Activated B cell treated with CpG ODN at 0.5 μM for 24 hours (primary cell): ENCODE data around the gene R3HCC1L. TPM values are rescaled to one million over a fixed set of nuclear protein-coding genes. Genes with fewer than 3 reads are reported as not detected.

Experiments used
- ATAC-seq: fragments of 200-7000 bp; cut with Tn5 transposase; one replicate; pipeline ENCODE4 v1.10.0; 2021; ENCODE audit warnings: low read depth, mild to moderate bottlenecking, moderate library complexity
- CTCF ChIA-PET: fragments of 350-600 bp; sonication (Branson Sonifier 250); formaldehyde crosslinking; loops from one replicate; lab custom pipeline; 2021; ENCODE audit warnings: antibody characterized with exemption; lab: Charles Lee
- POLR2A ChIA-PET: fragments of 350-600 bp; sonication (Branson Sonifier 250); formaldehyde crosslinking; loops from one replicate; lab custom pipeline; 2021; ENCODE audit warnings: antibody characterized with exemption; lab: Charles Lee
- DNase-seq: peaks from one replicate; pipeline ENCODE4 v3.0.0; 2022
- H3K27ac Mint-ChIP-seq: one replicate; pipeline ENCODE4 v1.8.0; 2020; ENCODE audit warnings: mixed read lengths
- H3K27me3 Mint-ChIP-seq: one replicate; pipeline ENCODE4 v1.8.0; 2021; ENCODE audit warnings: mixed read lengths
- H3K36me3 Mint-ChIP-seq: one replicate; pipeline ENCODE4 v1.8.0; 2021; ENCODE audit warnings: low read depth, mixed read lengths
- H3K4me1 Mint-ChIP-seq: one replicate; pipeline ENCODE4 v1.8.0; 2021; ENCODE audit warnings: mixed read lengths
- H3K4me3 Mint-ChIP-seq: one replicate; pipeline ENCODE4 v1.8.0; 2020; ENCODE audit warnings: mild to moderate bottlenecking, mixed read lengths
- H3K9me3 Mint-ChIP-seq: one replicate; pipeline ENCODE4 v1.8.0; 2020; ENCODE audit warnings: mixed read lengths
- CTCF ChIP-seq: fragments of 200-600 bp; IDR thresholded peaks from one replicate; pipeline ENCODE4 v1.8.0; 2022; ENCODE audit warnings: antibody characterized with exemption, mild to moderate bottlenecking
- intact Hi-C: fragments of 100-400 bp; cut with micrococcal nuclease; formaldehyde crosslinking; loops from one replicate; pipeline ENCODE4 v1.15.1; 2024
- total RNA-seq: library from RNA; stranded (reverse); gene quantifications from 2 replicates; pipeline ENCODE4 v1.2.3, GENCODE V29; 2022

R3HCC1L gene
- total RNA-seq, 1 donor from 2014 or later, result 24.4 TPM

DNA sequence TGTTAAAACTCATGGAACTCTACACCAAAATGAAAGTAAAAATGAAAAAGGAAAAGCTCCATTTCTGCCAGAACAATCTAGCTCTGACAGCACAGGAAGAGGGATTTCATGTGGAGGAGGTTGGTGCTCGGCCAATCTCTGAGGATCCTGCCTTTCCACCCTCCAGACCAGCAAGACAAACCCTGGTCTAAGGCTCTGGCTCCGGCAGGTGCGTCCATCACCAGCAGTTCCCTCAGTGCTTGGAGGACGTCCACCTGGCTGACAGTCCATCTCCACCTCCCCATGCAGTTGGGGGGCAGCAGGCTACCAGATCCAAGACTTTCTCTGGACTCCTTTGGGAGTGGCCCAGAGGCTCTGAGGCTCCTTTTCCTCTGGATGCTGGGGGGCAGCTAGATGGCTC is 158.5 kb downstream of the R3HCC1L start:
- intact Hi-C loops, result no loop called here
- ATAC-seq (no peak), DNase-seq (no peak)
- Mint-ChIP-seq H3K36me3 (no peaks in the 10 kb centered on the region), H3K4me1 (peaks cover 7% of the 10 kb centered on the region), H3K27ac (no peak overlapping the region), H3K4me3 (no peak overlapping the region), H3K27me3 (peaks cover 12% of the 10 kb centered on the region), H3K9me3 (no peaks in the 10 kb centered on the region)
- no peak for TF ChIP-seq CTCF
- CTCF ChIA-PET, result no interaction called here
- POLR2A ChIA-PET, result no interaction called here

- no peak for TF ChIP-seq CTCF
- ChIA-PET CTCF (no interaction called here), POLR2A (no interaction called here)
- no peaks in the 10 kb centered on the region for H3K36me3 Mint-ChIP-seq
- intact Hi-C loops, result no loop called here
- ATAC-seq (no peak), DNase-seq (no peak)
- H3K4me3 Mint-ChIP-seq, result no peak overlapping the region
- H3K4me1 Mint-ChIP-seq, result peaks cover 7% of the 10 kb centered on the region
- H3K9me3 Mint-ChIP-seq, result no peaks in the 10 kb centered on the region
- H3K27me3 Mint-ChIP-seq, result peaks cover 19% of the 10 kb centered on the region
- H3K27ac Mint-ChIP-seq, result no peak overlapping the region
Measured at GRCh38 chr10:98293550-98294269, 159.3 kb downstream of the R3HCC1L start.

GRCh38 chr10:98294270-98294627 is 159.8 kb downstream of the R3HCC1L start:
- DNase-seq, result no peak
- TF ChIP-seq CTCF, result no peak
- H3K9me3 Mint-ChIP-seq, result no peaks in the 10 kb centered on the region
- no peak for ATAC-seq
- CTCF ChIA-PET, result no interaction called here
- no peak overlapping the region for H3K27ac Mint-ChIP-seq
- peaks cover 7% of the 10 kb centered on the region for H3K4me1 Mint-ChIP-seq
- intact Hi-C loops, result no loop called here
- H3K27me3 Mint-ChIP-seq, result peaks cover 20% of the 10 kb centered on the region
- POLR2A ChIA-PET, result no interaction called here
- H3K36me3 Mint-ChIP-seq, result no peaks in the 10 kb centered on the region
- no peak overlapping the region for H3K4me3 Mint-ChIP-seq

Other genes with a start within 250 kb of the R3HCC1L start
- gene CRTAC1, start 104.0 kb upstream of the R3HCC1L start, total RNA-seq, result not detected in 2 replicates
- not detected in 2 replicates for gene LOXL4, start 133.5 kb downstream of the R3HCC1L start, total RNA-seq